ENCODE measurements around the gene INPP5A.
"Not testable (repeated sequence)": the region's sequence is repeated elsewhere in the genome, so short reads cannot be mapped to it uniquely, and the experiment has no call there.

The INPP5A gene

GRCh38 chr10:132562916-132563456 lies 25.4 kb downstream of the INPP5A start:
- DNase-seq (ENCODE audit: low read depth in 2 of 2), result no peak

GRCh38 chr10:132563485-132564248 lies 26.1 kb downstream of the INPP5A start:
- DNase-seq (ENCODE audit: low read depth in 2 of 2), result no peak

- DNase-seq (ENCODE audit: low read depth in 2 of 2), result no peak
Measured at GRCh38 chr10:132564249-132564605, 26.6 kb downstream of the INPP5A start.

GRCh38 chr10:132564690-132565089 lies 27.1 kb downstream of the INPP5A start:
- DNase-seq (ENCODE audit: low read depth in 2 of 2), result no peak

- no peak for DNase-seq (ENCODE audit: low read depth in 2 of 2)
Measured at GRCh38 chr10:132565516-132566209, 28.1 kb downstream of the INPP5A start.

- DNase-seq (ENCODE audit: low read depth in 2 of 2), result no peak
Measured at GRCh38 chr10:132566892-132567291, 29.3 kb downstream of the INPP5A start.

- no peak for DNase-seq (ENCODE audit: low read depth in 2 of 2)
Measured at GRCh38 chr10:132570265-132570664, 32.7 kb downstream of the INPP5A start.

- no peak for DNase-seq (ENCODE audit: low read depth in 2 of 2)
Measured at GRCh38 chr10:132570771-132571649, 33.4 kb downstream of the INPP5A start.

GRCh38 chr10:132571650-132572544 lies 34.3 kb downstream of the INPP5A start:
- DNase-seq (ENCODE audit: low read depth in 2 of 2), result peak; percentile 61 to 74

GRCh38 chr10:132572545-132572937 lies 35.0 kb downstream of the INPP5A start:
- no peak for DNase-seq (ENCODE audit: low read depth in 2 of 2)

- not testable (repeated sequence) for DNase-seq (ENCODE audit: low read depth in 2 of 2)
Measured at GRCh38 chr10:132572946-132573345, 35.4 kb downstream of the INPP5A start.

- no peak for DNase-seq (ENCODE audit: low read depth in 2 of 2)
Measured at GRCh38 chr10:132574288-132574687, 36.7 kb downstream of the INPP5A start.

GRCh38 chr10:132574783-132575319 lies 37.3 kb downstream of the INPP5A start:
- no peak for DNase-seq (ENCODE audit: low read depth in 2 of 2)

- peak; percentile 39 to 53 for DNase-seq (ENCODE audit: low read depth in 2 of 2)
Measured at GRCh38 chr10:132575320-132576201, 38.0 kb downstream of the INPP5A start.

GRCh38 chr10:132576671-132577349 lies 39.2 kb downstream of the INPP5A start:
- no peak for DNase-seq (ENCODE audit: low read depth in 2 of 2)

GRCh38 chr10:132577350-132578003 lies 39.9 kb downstream of the INPP5A start:
- no peak for DNase-seq (ENCODE audit: low read depth in 2 of 2)

GRCh38 chr10:132578287-132578951 lies 40.8 kb downstream of the INPP5A start:
- no peak for DNase-seq (ENCODE audit: low read depth in 2 of 2)
